ENCODE results near the gene NOXO1.
"Not testable (repeated sequence)": the region's sequence is repeated elsewhere in the genome, so short reads cannot be mapped to it uniquely, and the experiment has no call there.

Gene NOXO1

DNA sequence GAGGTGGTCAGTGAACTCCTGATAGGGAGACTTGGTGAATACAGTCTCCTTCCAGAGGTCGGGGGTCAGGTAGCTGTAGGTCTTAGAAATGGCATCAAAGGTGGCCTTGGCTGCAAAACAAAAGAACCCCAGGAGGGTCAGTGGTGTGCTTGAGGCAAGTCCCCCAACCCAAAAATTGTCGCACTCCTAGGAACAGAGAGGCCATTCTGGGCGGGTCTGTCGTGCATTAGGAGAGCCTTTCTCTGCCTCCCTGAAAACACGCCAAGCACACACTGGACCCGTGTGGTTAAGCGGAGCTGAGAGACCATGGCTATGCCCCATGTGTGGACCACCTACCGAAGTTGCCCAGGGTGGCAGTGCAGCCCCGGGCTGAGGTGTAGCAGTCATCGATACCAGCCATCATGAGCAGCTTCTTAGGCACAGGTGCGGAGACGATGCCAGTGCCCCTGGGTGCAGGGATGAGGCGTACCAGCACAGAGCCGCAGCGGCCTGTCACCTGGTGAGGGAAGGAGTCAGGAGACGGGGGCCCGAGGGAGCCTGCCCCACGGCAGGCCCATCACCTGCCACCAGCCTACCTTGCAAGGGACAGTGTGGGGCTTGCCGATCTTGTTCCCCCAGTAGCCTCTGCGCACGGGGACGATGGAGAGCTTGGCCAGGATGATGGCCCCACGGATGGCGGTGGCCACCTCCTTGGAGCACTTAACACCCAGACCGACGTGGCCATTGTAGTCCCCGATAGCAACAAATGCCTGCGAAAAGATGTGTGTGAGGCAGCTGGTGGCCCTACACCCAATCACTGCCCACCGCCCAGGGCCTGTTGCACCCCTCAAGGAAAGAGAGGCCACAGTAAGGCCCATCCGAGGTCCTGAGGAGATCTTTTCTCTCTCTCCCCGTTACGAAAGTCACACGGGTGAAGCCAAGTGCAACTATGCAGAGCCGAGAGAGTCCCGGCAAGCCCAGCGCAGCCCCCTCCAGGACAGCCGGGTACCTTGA is 18.8 kb downstream of the NOXO1 start:
- not testable (repeated sequence) for DNase-seq (ENCODE audit: low read depth in 2 of 2)

DNA sequence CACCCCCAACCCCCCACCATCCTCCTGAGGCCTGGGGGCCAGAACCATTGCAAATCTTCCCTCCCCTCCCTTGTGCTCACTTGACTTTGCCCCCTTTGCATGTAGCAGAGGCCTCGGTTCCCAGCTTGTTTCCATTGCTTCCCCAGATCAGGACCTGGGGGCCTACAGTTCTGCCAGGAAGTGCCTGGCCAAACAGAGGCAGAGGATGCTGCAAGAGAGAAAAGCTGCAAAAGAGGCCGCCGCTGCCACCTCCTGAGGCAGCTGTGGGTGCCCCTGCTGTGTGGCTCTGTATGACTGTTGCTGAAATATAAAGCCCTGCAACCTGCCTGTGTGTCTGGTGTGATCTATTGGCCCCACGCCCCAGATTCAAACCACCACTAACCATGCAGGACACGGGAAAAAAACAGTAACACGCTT is 19.6 kb downstream of the NOXO1 start:
- no peak for DNase-seq (ENCODE audit: low read depth in 2 of 2)

GRCh38 chr16:1960665-1961630 is 20.3 kb downstream of the NOXO1 start:
- no peak for DNase-seq (ENCODE audit: low read depth in 2 of 2)

DNA sequence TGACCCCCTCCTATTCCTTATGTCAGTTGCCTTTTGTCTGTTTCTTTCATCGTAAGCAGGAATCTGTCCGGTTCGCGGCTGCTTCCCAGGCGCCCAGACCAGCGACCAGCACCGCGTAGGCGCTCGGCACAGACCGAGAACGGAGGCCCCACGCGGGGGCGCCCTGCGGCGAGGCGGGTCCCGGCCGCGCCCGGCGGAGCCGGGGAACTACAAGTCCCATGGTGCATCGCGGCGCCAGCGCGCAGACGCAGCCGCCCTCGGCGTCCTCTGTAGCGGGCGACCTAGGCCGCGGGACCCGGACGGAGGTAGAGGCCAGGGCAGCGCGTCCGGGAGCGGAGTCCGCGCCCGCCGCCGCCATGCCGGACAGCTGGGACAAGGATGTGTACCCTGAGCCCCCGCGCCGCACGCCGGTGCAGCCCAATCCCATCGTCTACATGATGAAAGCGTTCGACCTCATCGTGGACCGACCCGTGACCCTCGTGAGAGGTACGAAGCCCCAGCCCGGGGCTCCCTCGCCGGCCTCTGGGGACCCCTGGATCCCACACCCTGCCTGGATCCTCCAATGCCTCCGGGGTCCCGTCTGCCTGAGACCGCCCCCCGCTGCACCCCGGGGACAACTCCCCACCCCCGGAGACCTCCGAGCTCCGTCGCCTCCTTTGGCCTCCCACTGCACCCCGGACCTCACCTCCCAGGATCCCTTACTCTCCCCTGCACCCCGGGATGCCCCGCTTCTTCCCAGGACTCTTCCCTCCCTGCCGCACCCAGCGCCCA is 21.8 kb downstream of the NOXO1 start, which contains the start of gene NDUFB10:
Gene NDUFB10, plus strand, starts transcription at position 270 of the 771 bp plus-strand sequence. Its CDS starts 87 bp downstream, at position 357.
- peak; percentile 89 to 90 for DNase-seq (ENCODE audit: low read depth in 2 of 2)

DNA sequence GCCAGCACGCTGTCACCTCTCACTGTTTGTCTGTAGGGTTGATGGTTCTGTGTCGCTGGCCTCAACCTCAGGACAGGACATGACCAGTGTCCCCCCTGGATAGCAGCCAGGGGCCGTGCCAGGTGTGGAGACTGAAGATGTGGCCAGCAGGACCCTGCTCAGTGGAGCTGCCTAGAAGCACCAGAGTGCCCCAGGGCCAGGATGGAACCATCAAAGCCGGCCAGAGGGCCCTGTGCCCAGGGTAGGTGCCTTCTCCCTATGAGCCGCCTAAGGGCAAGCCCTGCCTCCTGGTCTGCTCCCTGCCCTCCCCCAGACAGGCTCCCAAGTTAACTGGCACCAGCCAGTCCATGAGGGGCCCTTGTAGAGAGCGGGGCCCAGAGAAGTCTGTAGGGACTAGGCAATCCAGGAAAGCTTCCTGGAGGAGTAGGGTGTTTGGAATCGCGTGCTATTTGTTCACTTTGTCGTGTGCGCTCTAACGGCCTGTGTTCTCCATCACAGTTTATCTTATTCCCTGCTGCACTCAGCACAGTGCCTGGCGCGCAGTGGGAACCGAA is 22.5 kb downstream of the NOXO1 start:
- DNase-seq (ENCODE audit: low read depth in 2 of 2) = no peak

- DNase-seq (ENCODE audit: low read depth in 2 of 2) = not testable (repeated sequence)
These were observed 23.2 kb downstream of the NOXO1 start for GRCh38 chr16:1958143-1958491.

DNA sequence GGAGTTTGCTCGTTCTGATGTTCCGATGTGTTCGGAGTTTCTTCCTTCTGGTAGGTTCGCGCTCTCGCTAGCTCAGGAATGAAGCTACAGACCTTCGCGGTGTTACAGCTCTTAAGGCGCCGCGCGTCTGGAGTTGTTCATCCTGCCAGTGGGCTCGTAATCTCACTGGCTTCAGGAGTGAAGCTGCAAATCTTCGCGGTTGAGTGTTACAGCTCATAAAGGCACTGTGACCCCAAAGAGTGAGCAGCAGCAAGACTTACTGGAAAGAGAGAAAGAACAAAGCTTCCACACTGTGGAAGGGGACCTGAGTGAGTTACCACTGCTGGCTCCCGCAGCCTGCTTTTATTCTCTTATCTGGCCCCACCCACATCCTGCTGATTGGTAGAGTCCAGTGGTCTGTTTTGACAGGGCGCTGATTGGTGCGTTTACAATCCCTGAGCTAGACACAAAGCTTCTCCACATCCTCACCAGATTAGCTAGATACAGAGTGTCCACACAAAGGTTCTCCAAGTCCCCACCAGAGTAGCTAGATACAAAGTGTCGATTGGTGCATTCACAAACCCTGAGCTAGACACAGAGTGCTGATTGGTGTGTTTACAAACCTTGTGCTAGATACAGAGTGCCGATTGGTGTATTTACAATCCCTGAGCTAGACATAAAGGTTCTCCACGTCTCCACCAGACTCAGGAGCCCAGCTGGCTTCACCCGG is 23.7 kb downstream of the NOXO1 start:
- not testable (repeated sequence) for DNase-seq (ENCODE audit: low read depth in 2 of 2)

GRCh38 chr16:1953734-1954133 is 27.5 kb downstream of the NOXO1 start:
- no peak for DNase-seq (ENCODE audit: low read depth in 2 of 2)

GRCh38 chr16:1950559-1950958 is 30.7 kb downstream of the NOXO1 start:
- no peak for DNase-seq (ENCODE audit: low read depth in 2 of 2)

DNA sequence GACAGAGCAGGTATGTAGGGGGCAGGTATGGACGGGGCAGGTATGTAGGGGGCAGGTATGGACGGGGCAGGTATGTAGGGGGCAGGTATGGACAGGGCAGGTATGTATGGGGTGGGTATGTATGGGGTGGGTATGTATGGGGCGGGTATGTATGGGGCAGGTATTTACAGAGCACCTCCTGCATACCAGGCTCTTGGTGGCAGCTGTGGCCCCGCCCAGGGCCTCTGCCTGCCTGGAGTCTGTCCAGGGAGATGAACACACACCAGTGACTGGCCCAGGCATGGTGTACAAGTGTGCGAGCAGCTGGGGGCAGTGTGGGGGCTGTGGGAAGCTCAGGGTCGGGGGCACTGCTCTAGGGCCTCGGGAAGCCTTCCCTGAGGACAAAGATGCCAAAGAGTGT is 31.2 kb downstream of the NOXO1 start:
- DNase-seq (ENCODE audit: low read depth in 2 of 2) = no peak

DNA sequence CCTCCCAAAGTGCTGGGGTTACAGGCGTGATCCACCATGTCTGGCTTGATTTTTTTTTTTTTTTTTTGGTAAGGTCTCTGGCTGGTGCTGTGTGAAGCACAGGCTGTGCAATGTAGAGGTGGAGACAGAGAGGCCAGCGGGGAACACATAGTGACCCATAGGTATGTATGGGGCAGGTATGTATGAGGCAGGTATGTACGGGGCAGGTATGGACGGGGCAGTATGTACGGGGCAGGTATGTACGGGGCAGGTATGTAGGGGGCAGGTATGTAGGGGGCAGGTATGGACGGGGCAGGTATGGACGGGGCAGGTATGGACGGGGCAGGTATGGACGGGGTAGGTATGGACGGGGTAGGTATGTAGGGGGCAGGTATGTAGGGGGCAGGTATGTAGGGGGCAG is 31.8 kb downstream of the NOXO1 start:
- DNase-seq (ENCODE audit: low read depth in 2 of 2) = no peak

- DNase-seq (ENCODE audit: low read depth in 2 of 2) = no peak
These were observed 33.9 kb downstream of the NOXO1 start for GRCh38 chr16:1947369-1947670.

DNA sequence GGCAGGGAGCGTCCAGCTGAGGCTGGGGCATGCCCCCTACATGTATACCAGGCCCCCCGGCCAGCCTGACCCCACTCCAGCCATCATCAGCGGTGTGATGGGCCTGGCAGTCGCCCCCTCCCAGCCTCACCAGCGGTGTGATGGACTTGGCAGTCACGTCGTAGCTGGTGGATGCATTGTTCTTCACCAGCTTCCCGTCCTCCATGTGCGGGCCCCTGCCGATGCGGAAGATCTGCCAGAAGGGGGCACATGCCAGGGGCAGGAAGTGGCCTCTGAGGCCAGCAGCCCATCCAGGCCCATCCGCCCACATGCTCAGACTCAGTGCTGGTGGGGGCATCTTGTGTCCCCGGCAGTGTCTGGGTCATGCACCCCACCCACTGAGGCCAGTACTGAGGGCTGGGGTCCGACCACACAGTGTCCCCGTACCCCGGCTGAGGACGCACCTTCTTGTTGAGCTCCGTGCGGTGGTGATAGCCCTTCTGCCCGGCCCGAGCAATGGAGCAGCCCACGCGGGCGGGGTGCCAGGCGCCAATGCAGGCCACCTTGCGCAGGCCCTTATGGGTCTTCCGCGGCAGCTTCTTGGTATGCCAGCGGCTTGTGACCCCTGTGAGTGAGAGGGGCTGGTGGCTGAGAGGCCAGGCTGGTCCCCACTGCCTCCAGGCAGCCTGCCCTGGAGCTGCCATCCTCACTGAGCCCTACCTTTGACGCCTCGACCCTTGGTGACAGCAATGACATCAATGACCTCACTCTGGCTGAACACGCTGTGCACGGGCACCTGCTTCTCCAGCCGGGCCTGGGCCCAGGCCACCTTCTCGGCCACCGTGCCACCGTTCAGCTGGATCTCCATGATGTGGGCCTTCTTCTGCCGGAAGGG is 34.5 kb downstream of the NOXO1 start:
- no peak for DNase-seq (ENCODE audit: low read depth in 2 of 2)

- no peak for DNase-seq (ENCODE audit: low read depth in 2 of 2)
These were observed 35.5 kb downstream of the NOXO1 start for GRCh38 chr16:1945559-1946391.

DNA sequence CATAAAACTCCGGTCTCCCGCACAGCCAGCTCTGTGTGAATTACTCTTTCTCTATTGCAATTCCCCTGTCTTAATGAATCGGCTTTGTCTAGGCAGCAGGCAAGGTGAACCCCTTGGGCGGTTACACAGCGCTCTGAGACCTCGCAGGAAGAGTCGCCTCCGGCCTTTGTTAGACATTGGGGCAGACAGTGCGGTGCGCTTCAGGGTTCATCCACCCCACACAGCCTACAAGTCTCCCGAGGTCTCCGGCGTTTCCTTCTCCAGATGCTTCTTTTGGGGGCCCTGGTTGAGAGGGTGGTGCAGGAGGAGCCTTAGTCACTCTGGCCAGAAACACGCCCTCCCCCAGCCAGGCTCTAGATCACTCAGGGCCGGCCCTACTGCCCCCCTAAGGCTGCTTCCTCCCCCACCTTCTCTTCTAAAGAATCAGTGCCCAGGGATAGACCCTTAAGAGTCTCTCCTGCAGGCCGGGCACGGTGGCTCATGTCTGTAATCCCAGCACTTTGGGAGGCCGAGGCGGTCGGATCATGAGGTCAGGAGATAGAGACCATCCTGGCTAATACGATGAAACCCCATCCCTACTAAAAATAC is 36.6 kb downstream of the NOXO1 start:
- DNase-seq (ENCODE audit: low read depth in 2 of 2) = no peak

- peak; percentile 99 to 100 for DNase-seq (ENCODE audit: low read depth in 2 of 2)
These were observed 38.2 kb downstream of the NOXO1 start, which contains the start of gene MSRB1 for GRCh38 chr16:1942810-1943726. TSS of gene MSRB1 (minus strand) at chr16:1943199. CDS start at chr16:1943156, 43 bp downstream.

Measured in stimulated activated CD8-positive, alpha-beta memory T cell treated with anti-CD3 and anti-CD28 coated beads, Interleukin-15, amount 100 ng/mL, for 48 hours (primary cell).